Caki2 (cell line): ENCODE data around the gene BLOC1S2. TPM values are rescaled to one million over a fixed set of nuclear protein-coding genes. Genes with fewer than 3 reads are reported as not detected.
"Not testable (repeated sequence)": the region's sequence is repeated elsewhere in the genome, so short reads cannot be mapped to it uniquely, and the experiment has no call there.

ENCODE experiments used
- DNase-seq: peaks from one replicate; pipeline ENCODE4 v3.0.0-alpha.2; 2015; ENCODE audit warnings: low read depth
- in situ Hi-C: cut with HindIII; loops from 2 replicates; pipeline ENCODE4 v1.10.0; 2016; ENCODE audit warnings: low sequenced_read_pairs, low pct_unique_long_range_greater_than_20kb, mixed read lengths
- total RNA-seq: library from RNA; depleted of rRNA; stranded (reverse); fragments of >200 nt; shearing (Covaris generic); gene quantifications from 2 replicates; pipeline ENCODE4 v1.2.3, GENCODE V29; 2014; ENCODE audit warnings: low replicate concordance

BLOC1S2 gene
- total RNA-seq, 1 experiment from 2014 or later: 54.4 TPM

- DNase-seq, in situ Hi-C loops: not testable (repeated sequence)
Observed at GRCh38 chr10:100301123-100301522, 14.6 kb upstream of the BLOC1S2 start.

- in situ Hi-C loops: no loop called here
- no peak for DNase-seq
Observed at GRCh38 chr10:100297242-100297641, 10.8 kb upstream of the BLOC1S2 start.

- DNase-seq: no peak
- in situ Hi-C loops: no loop called here
Observed at GRCh38 chr10:100293066-100293465, 6.6 kb upstream of the BLOC1S2 start.

GRCh38 chr10:100292300-100292699 lies 5.8 kb upstream of the BLOC1S2 start:
- in situ Hi-C loops, DNase-seq: not testable (repeated sequence)

GRCh38 chr10:100291356-100291755 lies 4.9 kb upstream of the BLOC1S2 start:
- no peak for DNase-seq
- in situ Hi-C loops: no loop called here

- in situ Hi-C loops: no loop called here
- DNase-seq: no peak
Observed at GRCh38 chr10:100289641-100290040, 3.2 kb upstream of the BLOC1S2 start.

GRCh38 chr10:100288196-100288595 lies 1.7 kb upstream of the BLOC1S2 start:
- in situ Hi-C loops: no loop called here
- no peak for DNase-seq

GRCh38 chr10:100287756-100288155 lies 1.3 kb upstream of the BLOC1S2 start:
- in situ Hi-C loops: no loop called here
- DNase-seq: no peak

GRCh38 chr10:100285326-100285725 lies 1.2 kb downstream of the BLOC1S2 start:
- in situ Hi-C loops, DNase-seq: not testable (repeated sequence)

GRCh38 chr10:100282907-100283306 lies 3.6 kb downstream of the BLOC1S2 start:
- DNase-seq: no peak
- in situ Hi-C loops: no loop called here

- DNase-seq, in situ Hi-C loops: not testable (repeated sequence)
Observed at GRCh38 chr10:100276971-100277370, 9.5 kb downstream of the BLOC1S2 start.

- in situ Hi-C loops: no loop called here
- DNase-seq: peak; percentile 79
Observed at GRCh38 chr10:100267239-100268104, 19.0 kb downstream of the BLOC1S2 start, which contains the start of gene CWF19L1. Gene CWF19L1, minus strand, starts transcription at chr10:100267638. Its CDS starts 45 bp downstream, at chr10:100267593.

GRCh38 chr10:100265821-100266485 lies 20.5 kb downstream of the BLOC1S2 start:
- DNase-seq: no peak
- in situ Hi-C loops: no loop called here

GRCh38 chr10:100254191-100254590 lies 32.3 kb downstream of the BLOC1S2 start:
- DNase-seq: no peak
- in situ Hi-C loops: no loop called here

GRCh38 chr10:100253041-100253440 lies 33.4 kb downstream of the BLOC1S2 start:
- in situ Hi-C loops: no loop called here
- DNase-seq: no peak

- in situ Hi-C loops: no loop called here
- DNase-seq: no peak
Observed at GRCh38 chr10:100248820-100249219, 37.7 kb downstream of the BLOC1S2 start.

GRCh38 chr10:100245484-100246220 lies 40.8 kb downstream of the BLOC1S2 start:
- in situ Hi-C loops: no loop called here
- no peak for DNase-seq

- in situ Hi-C loops: no loop called here
Observed at GRCh38 chr10:100239851-100240250, 46.6 kb downstream of the BLOC1S2 start.

GRCh38 chr10:100238429-100238828 lies 48.1 kb downstream of the BLOC1S2 start:
- in situ Hi-C loops: no loop called here
- DNase-seq: no peak

More at GRCh38 chr10:100239851-100240250, 46.6 kb downstream of the BLOC1S2 start:
- DNase-seq: no peak
